NT2/D1 (cell line): Measurements from ENCODE around the gene DHX8.

Source experiments
- SUZ12 ChIP-seq: IDR thresholded peaks from 2 replicates; pipeline ENCODE4 v1.6.1; 2011; ENCODE audit not compliant: insufficient read length, insufficient read depth; ENCODE audit errors: extremely low read depth
- YY1 ChIP-seq: IDR thresholded peaks from 2 replicates; pipeline ENCODE4 v1.6.1; 2011; ENCODE audit not compliant: insufficient read length, insufficient read depth

GRCh38 chr17:43448720-43449469 lies 34.9 kb upstream of the DHX8 start:
- TF ChIP-seq SUZ12 (no peak), YY1 (no peak)
